HepG2 (cell line): Measurements from ENCODE around the gene CITED2. TPM values are rescaled to one million over a fixed set of nuclear protein-coding genes. Genes with fewer than 3 reads are reported as not detected.
"Not testable (repeated sequence)": the region's sequence is repeated elsewhere in the genome, so short reads cannot be mapped to it uniquely, and the experiment has no call there.

Experiments
- ATAC-seq: fragments of 200-7000 bp; cut with Tn5 transposase; 3 replicates; pipeline ENCODE4 v1.9.1; 2020; ENCODE audit warnings: mild to moderate bottlenecking, moderate library complexity
- BruUV-seq: library from RNA; stranded (reverse); fragments of 400-500 nt; replicated peaks from 2 replicates; lab custom pipeline; 2021; lab: Mats Ljungman, UMichigan
- CTCF ChIA-PET: fragments of 300-600 bp; formaldehyde crosslinking; extraction: SDS; loops from one replicate; lab custom pipeline; 2021; ENCODE audit warnings: low total read pairs, inconsistent platforms, low intra/inter-chr PET ratio; lab: Yijun Ruan, JAX
- POLR2A ChIA-PET: fragments of 350-600 bp; sonication (Branson Sonifier 250); formaldehyde crosslinking; loops from one replicate; lab custom pipeline; 2020; ENCODE audit warnings: antibody characterized with exemption, inconsistent platforms; lab: Yijun Ruan, JAX
- DNase-seq: peaks from one replicate; pipeline ENCODE4 v3.0.0-alpha.2; 2015; ENCODE audit warnings: low spot score
- FAIRE-seq: peaks from 3 replicates; lab custom pipeline; 2011; peaks lifted over from hg19 to GRCh38; lab: Jason Lieb, UNC
- H2AFZ ChIP-seq: one replicate; pipeline ENCODE4 v1.6.1; 2011; ENCODE audit warnings: low read length, inconsistent platforms
- H3K27ac ChIP-seq: fragments of 300-600 bp; 3 replicates; pipeline ENCODE4 v1.8.0; 2011; ENCODE audit warnings: mixed run types, mild to moderate bottlenecking, mixed read lengths, low read length, inconsistent platforms; ENCODE audit not compliant: insufficient read depth; ENCODE audit errors: extremely low read length
- H3K27me3 ChIP-seq, 2 experiments: fragments of 200-600 bp in 1 of 2; 2 replicates in 1 of 2; 3 replicates in 1 of 2; pipeline versions ENCODE4 v1.6.0 to v1.8.0; 2011; ENCODE audit warnings: low read length in 2 of 2, mild to moderate bottlenecking in 2 of 2, moderate library complexity in 2 of 2, inconsistent platforms in 1 of 2; ENCODE audit not compliant: insufficient read depth in 2 of 2, control insufficient read depth in 1 of 2
- H3K36me3 ChIP-seq, 2 experiments: fragments of 200-600 bp in 1 of 2; replicated peaks in 1 of 2; 2 replicates in 1 of 2; 3 replicates in 1 of 2; pipeline versions ENCODE4 v1.5.1 to v1.8.0; 2011; ENCODE audit warnings: low read length in 2 of 2, inconsistent platforms in 1 of 2; ENCODE audit not compliant: insufficient read depth in 2 of 2, control insufficient read depth in 1 of 2
- H3K4me1 ChIP-seq: 2 replicates; pipeline ENCODE4 v1.5.1; 2012; ENCODE audit warnings: low read length, inconsistent platforms; ENCODE audit not compliant: insufficient read depth
- H3K4me2 ChIP-seq: 2 replicates; pipeline ENCODE4 v1.6.0; 2011; ENCODE audit warnings: low read depth, low read length, inconsistent platforms
- H3K4me3 ChIP-seq, 3 experiments: fragments of 200-600 bp in 1 of 3; sonication (generic), shearing (Covaris generic) in 1 of 3; replicated peaks in 1 of 3; 2 replicates each; pipeline ENCODE4 v1.5.1; 2011 to 2016; ENCODE audit warnings: low read length in 3 of 3, inconsistent platforms in 2 of 3, low read depth in 2 of 3, mild to moderate bottlenecking in 2 of 3, control low read depth in 1 of 3, mixed read lengths in 1 of 3; ENCODE audit not compliant: insufficient read depth in 1 of 3
- H3K79me2 ChIP-seq: one replicate; pipeline ENCODE4 v1.6.1; 2011; ENCODE audit warnings: low read length, inconsistent platforms; ENCODE audit not compliant: insufficient read depth
- H3K9ac ChIP-seq: 2 replicates; pipeline ENCODE4 v1.6.0; 2011; ENCODE audit warnings: mild to moderate bottlenecking, low read depth, low read length, inconsistent platforms; ENCODE audit not compliant: insufficient read depth
- H3K9me3 ChIP-seq: 2 replicates; pipeline ENCODE4 v1.5.1; 2012; ENCODE audit warnings: mild to moderate bottlenecking, low read length
- H4K20me1 ChIP-seq: 2 replicates; pipeline ENCODE4 v1.6.0; 2011; ENCODE audit warnings: inconsistent platforms, mild to moderate bottlenecking, low read length, moderate library complexity; ENCODE audit not compliant: insufficient read depth
- EZH2 ChIP-seq: conservative IDR thresholded peaks from 2 replicates; pipeline ENCODE4 v1.6.1; 2012; ENCODE audit warnings: mild to moderate bottlenecking, low read depth, low read length, moderate library complexity
- MIER2 ChIP-seq: IDR thresholded peaks from 2 replicates; pipeline ENCODE4 v1.6.1; 2016; ENCODE audit warnings: missing biosample characterization, missing genetic modification reagents
- NFYC ChIP-seq: IDR thresholded peaks from 2 replicates; pipeline ENCODE4 v1.6.1; 2016; ENCODE audit warnings: missing genetic modification reagents, missing compliant biosample characterization
- TAF15 ChIP-seq: fragments of 200-400 bp; formaldehyde crosslinking; IDR thresholded peaks from one replicate; pipeline ENCODE4 v1.6.1; 2018; ENCODE audit warnings: mild to moderate bottlenecking, low read depth, low read length; ENCODE audit not compliant: poor library complexity, severe bottlenecking
- YEATS2 ChIP-seq: sonication (generic); formaldehyde crosslinking; IDR thresholded peaks from 2 replicates; pipeline ENCODE4 v1.4.0; 2020; ENCODE audit warnings: missing genetic modification reagents, borderline replicate concordance
- ZNF616 ChIP-seq: sonication (generic); formaldehyde crosslinking; IDR thresholded peaks from 2 replicates; pipeline ENCODE4 v1.5.0; 2020; ENCODE audit warnings: low read depth, mild to moderate bottlenecking, missing genetic modification reagents
- WGBS: methylation state at CpG from one replicate; pipeline ENCODE4 v1.1.6; 2017; ENCODE audit warnings: low lambda C conversion rate; 5-methylcytosine and 5-hydroxymethylcytosine counted together
- in situ Hi-C: cut with HindIII; loops from 2 replicates; pipeline ENCODE4 v1.10.0; 2017; ENCODE audit warnings: low pct_unique_long_range_greater_than_20kb; ENCODE audit not compliant: extremely low pct_ligation_motif_present
- intact Hi-C: fragments of 100-400 bp; cut with micrococcal nuclease; formaldehyde crosslinking; loops from one replicate; pipeline ENCODE4 v1.10.0; 2022; ENCODE audit not compliant: unreplicated experiment
- polyA plus RNA-seq, 8 experiments: library from polyadenylated mRNA; depleted of rRNA in 3 of 8; stranded (reverse) in 7 of 8; unstranded in 1 of 8; fragments of >200 nt; fragmentation: Illumina TruSeq in 4 of 8; extraction: Trizol in 4 of 8; gene quantifications; 2 replicates each; pipeline versions ENCODE4 v1.2.1 to v1.2.3, GENCODE V29; 2011 to 2016; ENCODE audit warnings: low read depth in 4 of 8, missing spikeins in 1 of 8, mixed read lengths in 1 of 8; ENCODE audit not compliant: insufficient read depth in 1 of 8
- total RNA-seq, 5 experiments: library from RNA; depleted of rRNA; stranded (reverse); fragments of >200 nt; fragmentation: Illumina TruSeq; extraction: Trizol; gene quantifications; 2 replicates each; pipeline ENCODE4 v1.2.3, GENCODE V29; 2016; ENCODE audit warnings: low read depth in 1 of 5

CITED2 gene
- total and polyA plus RNA-seq, 2 of the 13 experiments (the other 11 are each of a cell fraction or from before 2014, with no cell fraction given), result 17.6 to 57.2 TPM

DNA sequence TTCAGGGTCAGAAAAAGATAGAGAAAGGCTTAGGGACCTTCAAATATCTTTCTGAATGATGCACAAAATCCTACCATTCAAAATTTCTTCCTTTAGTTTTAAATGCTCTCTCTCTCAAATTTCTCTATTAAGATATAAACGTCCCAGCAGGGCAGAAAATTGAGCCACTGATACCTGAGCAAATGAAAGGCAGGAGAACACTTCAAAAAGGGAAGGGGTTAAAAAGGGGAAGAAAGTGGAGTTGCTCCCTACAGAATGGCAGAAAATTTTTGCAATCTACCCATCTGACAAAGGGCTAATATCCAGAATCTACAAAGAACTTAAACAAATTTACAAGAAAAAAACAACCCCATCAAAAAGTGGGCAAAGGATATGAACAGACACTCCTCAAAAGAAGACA is 11.3 kb downstream of the CITED2 start:
- H3K4me2 ChIP-seq, CTCF ChIA-PET, H3K9ac ChIP-seq, POLR2A ChIA-PET, H3K4me3 ChIP-seq, H3K9me3 ChIP-seq, H3K27me3 ChIP-seq, DNase-seq, H3K79me2 ChIP-seq, BruUV-seq, H3K36me3 ChIP-seq, H4K20me1 ChIP-seq, H3K27ac ChIP-seq, ATAC-seq, H3K4me1 ChIP-seq, H2AFZ ChIP-seq, FAIRE-seq: not testable (repeated sequence)
- in situ Hi-C loops, result loop anchor here (10.0 to 25.0 kb wide), 6 partner anchors 228 to 1549 kb away; partner anchors contain the start of gene HECA
- 4% methylated on average over 1 of the region's 1 CpG for WGBS
- intact Hi-C loops, result loop anchor here (5.0 kb wide), 1 partner anchor 671 kb away; no protein-coding TSS in a partner anchor

DNA sequence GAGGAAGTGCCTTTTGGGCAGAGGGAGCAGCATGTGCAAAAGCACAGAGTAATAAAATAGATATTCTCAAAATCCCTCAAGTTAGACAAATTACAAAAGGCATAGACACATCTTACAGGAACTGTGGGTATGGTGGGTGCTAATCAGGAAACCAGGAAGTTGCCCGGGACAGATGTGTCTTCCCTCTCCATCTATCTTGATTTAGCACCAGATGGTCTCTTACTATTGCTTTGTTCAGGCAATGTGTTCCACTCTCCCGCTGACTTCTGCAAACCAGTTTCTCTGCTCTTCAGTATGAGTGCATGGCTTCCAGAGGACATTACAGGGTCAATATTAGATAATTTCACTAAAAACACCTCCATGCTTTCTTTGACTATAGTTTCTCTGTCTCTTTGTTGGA is 13.2 kb downstream of the CITED2 start:
- in situ Hi-C loops, result loop anchor here (10.0 to 25.0 kb wide), 6 partner anchors 226 to 1551 kb away; partner anchors contain the start of gene HECA
- no peaks in the 10 kb centered on the region for H3K36me3 ChIP-seq
- no peaks in the 10 kb centered on the region for H3K79me2 ChIP-seq
- no peak overlapping the region for H3K9ac ChIP-seq
- WGBS, result 88% methylated on average over 2 of the region's 2 CpGs
- no peak overlapping the region for H2AFZ ChIP-seq
- intact Hi-C loops, result loop anchor here (5.0 kb wide), 1 partner anchor 669 kb away; no protein-coding TSS in a partner anchor
- TF ChIP-seq EZH2 (no peak), MIER2 (CRISPR knock-in tag) (no peak), YEATS2 (CRISPR knock-in tag) (no peak), TAF15 (no peak), NFYC (CRISPR knock-in tag) (no peak), ZNF616 (CRISPR knock-in tag) (no peak)
- ATAC-seq, result no peak
- H4K20me1 ChIP-seq, result no peaks in the 10 kb centered on the region
- no TSS peak for BruUV-seq
- DNase-seq, result no peak
- no peak overlapping the region for H3K27ac ChIP-seq
- ChIA-PET CTCF (no interaction called here), POLR2A (no interaction called here)
- H3K4me1 ChIP-seq, result peaks cover 8% of the 10 kb centered on the region
- no peak overlapping the region for H3K4me3 ChIP-seq
- no peaks in the 10 kb centered on the region for H3K9me3 ChIP-seq
- FAIRE-seq, result no peak
- no peaks in the 10 kb centered on the region for H3K27me3 ChIP-seq
- no peak overlapping the region for H3K4me2 ChIP-seq
